SK-N-SH treated with all-trans-retinoic acid at 6 μM for 48 hours (cell line): ENCODE results near the gene ACVR1B.

Source experiments
- ATAC-seq: fragments of 200-7000 bp; cut with Tn5 transposase; 3 replicates; pipeline ENCODE4 v1.9.1; 2020; ENCODE audit warnings: mild to moderate bottlenecking, moderate library complexity
- BACH2 ChIP-seq: fragments of 250-450 bp; sonication (Bioruptor Pico); IDR thresholded peaks from 2 replicates; pipeline ENCODE4 v1.9.0; 2021; ENCODE audit warnings: mild to moderate bottlenecking, borderline replicate concordance
- CSDC2 ChIP-seq: fragments of 250-450 bp; sonication (Bioruptor Pico); IDR thresholded peaks from 2 replicates; pipeline ENCODE4 v1.5.0; 2020; ENCODE audit warnings: mild to moderate bottlenecking, moderate library complexity
- ESRRG ChIP-seq: fragments of 250-450 bp; sonication (Bioruptor Pico); IDR thresholded peaks from 2 replicates; pipeline ENCODE4 v1.6.1; 2021; ENCODE audit warnings: mild to moderate bottlenecking
- GLIS3 ChIP-seq: fragments of 250-450 bp; sonication (Bioruptor Pico); IDR thresholded peaks from 2 replicates; pipeline ENCODE4 v1.5.0; 2020; ENCODE audit warnings: mild to moderate bottlenecking, moderate library complexity
- ISL1 ChIP-seq: fragments of 250-450 bp; sonication (Bioruptor Pico); IDR thresholded peaks from 2 replicates; pipeline ENCODE4 v2.1.2; 2022; ENCODE audit warnings: mild to moderate bottlenecking, moderate library complexity
- OSR1 ChIP-seq: fragments of 250-450 bp; sonication (Bioruptor Pico); IDR thresholded peaks from 2 replicates; pipeline ENCODE4 v1.8.0; 2022; ENCODE audit warnings: moderate library complexity, mild to moderate bottlenecking, inconsistent platforms
- PPARA ChIP-seq: fragments of 250-450 bp; sonication (Bioruptor Pico); IDR thresholded peaks from 2 replicates; pipeline ENCODE4 v1.5.0; 2020; ENCODE audit warnings: mild to moderate bottlenecking, borderline replicate concordance
- SNAI2 ChIP-seq: fragments of 250-450 bp; sonication (Bioruptor Pico); IDR thresholded peaks from 2 replicates; pipeline ENCODE4 v1.5.0; 2020; ENCODE audit warnings: mild to moderate bottlenecking, moderate library complexity
- TCF4 ChIP-seq: fragments of 250-450 bp; sonication (Bioruptor Pico); IDR thresholded peaks from 2 replicates; pipeline ENCODE4 v1.8.0; 2021; ENCODE audit warnings: mild to moderate bottlenecking, moderate library complexity, borderline replicate concordance
- TOX ChIP-seq: fragments of 250-450 bp; sonication (Bioruptor Pico); IDR thresholded peaks from 2 replicates; pipeline ENCODE4 v1.8.0; 2021; ENCODE audit warnings: mild to moderate bottlenecking, moderate library complexity, borderline replicate concordance
- ZC3H10 ChIP-seq: fragments of 250-450 bp; sonication (Bioruptor Pico); IDR thresholded peaks from 2 replicates; pipeline ENCODE4 v1.5.1; 2021; ENCODE audit warnings: mild to moderate bottlenecking, moderate library complexity
- ZFP3 ChIP-seq: fragments of 250-450 bp; sonication (Bioruptor Pico); IDR thresholded peaks from 2 replicates; pipeline ENCODE4 v1.5.0; 2020; ENCODE audit warnings: mild to moderate bottlenecking, moderate library complexity
- ZFP30 ChIP-seq: fragments of 450-650 bp; formaldehyde crosslinking; IDR thresholded peaks from 2 replicates; pipeline ENCODE4 v1.5.0; 2022; ENCODE audit warnings: mild to moderate bottlenecking, moderate library complexity
- ZNF565 ChIP-seq: fragments of 450-650 bp; formaldehyde crosslinking; conservative IDR thresholded peaks from 2 replicates; pipeline ENCODE4 v1.5.0; 2020; ENCODE audit warnings: low read depth, mild to moderate bottlenecking, moderate library complexity
- ZNF70 ChIP-seq: fragments of 450-650 bp; formaldehyde crosslinking; IDR thresholded peaks from 2 replicates; pipeline ENCODE4 v1.5.0; 2020; ENCODE audit warnings: mild to moderate bottlenecking, moderate library complexity
- TF ChIP-seq, protein P1 (sequence below): fragments of 250-450 bp; sonication (Bioruptor Pico); IDR thresholded peaks from 2 replicates; pipeline ENCODE4 v1.5.1; 2021; ENCODE audit warnings: mild to moderate bottlenecking, moderate library complexity
- TF ChIP-seq, protein P2 (sequence below): fragments of 250-450 bp; sonication (Bioruptor Pico); IDR thresholded peaks from 2 replicates; pipeline ENCODE4 v1.5.1; 2020; ENCODE audit warnings: low read depth, mild to moderate bottlenecking, moderate library complexity
- TF ChIP-seq, protein P3 (sequence below): fragments of 250-450 bp; sonication (Bioruptor Pico); IDR thresholded peaks from 2 replicates; pipeline ENCODE4 v1.5.0; 2020; ENCODE audit warnings: mild to moderate bottlenecking, moderate library complexity
- TF ChIP-seq, protein P4 (sequence below): fragments of 250-450 bp; sonication (Bioruptor Pico); IDR thresholded peaks from 2 replicates; pipeline ENCODE4 v1.8.0; 2021; ENCODE audit warnings: low read depth, mild to moderate bottlenecking, moderate library complexity, borderline replicate concordance
- TF ChIP-seq, protein P5 (sequence below): fragments of 250-450 bp; sonication (Bioruptor Pico); IDR thresholded peaks from 2 replicates; pipeline ENCODE4 v1.8.0; 2020; ENCODE audit warnings: mild to moderate bottlenecking, moderate library complexity, borderline replicate concordance

Gene ACVR1B

DNA sequence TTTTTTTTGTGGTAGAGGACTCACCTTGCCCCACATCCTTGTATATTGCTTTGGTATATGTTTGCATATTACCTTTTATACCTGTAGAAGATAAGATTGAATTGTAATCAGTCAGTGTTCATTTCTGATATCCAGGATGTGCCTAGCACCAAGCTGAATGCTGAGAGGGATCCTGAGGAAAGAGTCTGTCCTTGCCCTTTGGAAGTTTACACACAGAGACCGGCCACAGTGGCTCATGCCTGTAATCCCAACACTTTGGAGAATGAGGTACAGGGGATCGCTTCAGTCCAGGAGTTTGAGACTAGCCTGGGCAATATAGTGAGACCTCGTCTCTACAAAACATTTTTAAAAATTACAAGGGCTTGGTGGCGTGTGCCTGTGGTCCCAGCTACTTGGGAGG lies 8.4 kb downstream of the ACVR1B start:
- TF ChIP-seq, protein P1, sequence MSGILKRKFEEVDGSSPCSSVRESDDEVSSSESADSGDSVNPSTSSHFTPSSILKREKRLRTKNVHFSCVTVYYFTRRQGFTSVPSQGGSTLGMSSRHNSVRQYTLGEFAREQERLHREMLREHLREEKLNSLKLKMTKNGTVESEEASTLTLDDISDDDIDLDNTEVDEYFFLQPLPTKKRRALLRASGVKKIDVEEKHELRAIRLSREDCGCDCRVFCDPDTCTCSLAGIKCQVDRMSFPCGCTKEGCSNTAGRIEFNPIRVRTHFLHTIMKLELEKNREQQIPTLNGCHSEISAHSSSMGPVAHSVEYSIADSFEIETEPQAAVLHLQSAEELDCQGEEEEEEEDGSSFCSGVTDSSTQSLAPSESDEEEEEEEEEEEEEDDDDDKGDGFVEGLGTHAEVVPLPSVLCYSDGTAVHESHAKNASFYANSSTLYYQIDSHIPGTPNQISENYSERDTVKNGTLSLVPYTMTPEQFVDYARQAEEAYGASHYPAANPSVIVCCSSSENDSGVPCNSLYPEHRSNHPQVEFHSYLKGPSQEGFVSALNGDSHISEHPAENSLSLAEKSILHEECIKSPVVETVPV (CRISPR knock-in tag) = no peak
- TF ChIP-seq, protein P2, sequence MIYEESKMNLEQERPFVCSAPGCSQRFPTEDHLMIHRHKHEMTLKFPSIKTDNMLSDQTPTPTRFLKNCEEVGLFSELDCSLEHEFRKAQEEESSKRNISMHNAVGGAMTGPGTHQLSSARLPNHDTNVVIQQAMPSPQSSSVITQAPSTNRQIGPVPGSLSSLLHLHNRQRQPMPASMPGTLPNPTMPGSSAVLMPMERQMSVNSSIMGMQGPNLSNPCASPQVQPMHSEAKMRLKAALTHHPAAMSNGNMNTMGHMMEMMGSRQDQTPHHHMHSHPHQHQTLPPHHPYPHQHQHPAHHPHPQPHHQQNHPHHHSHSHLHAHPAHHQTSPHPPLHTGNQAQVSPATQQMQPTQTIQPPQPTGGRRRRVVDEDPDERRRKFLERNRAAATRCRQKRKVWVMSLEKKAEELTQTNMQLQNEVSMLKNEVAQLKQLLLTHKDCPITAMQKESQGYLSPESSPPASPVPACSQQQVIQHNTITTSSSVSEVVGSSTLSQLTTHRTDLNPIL (CRISPR knock-in tag) = no peak
- TF ChIP-seq TOX (CRISPR knock-in tag) (no peak), CSDC2 (no peak), SNAI2 (CRISPR knock-in tag) (no peak), BACH2 (CRISPR knock-in tag) (no peak), PPARA (no peak)
- TF ChIP-seq, protein P3, sequence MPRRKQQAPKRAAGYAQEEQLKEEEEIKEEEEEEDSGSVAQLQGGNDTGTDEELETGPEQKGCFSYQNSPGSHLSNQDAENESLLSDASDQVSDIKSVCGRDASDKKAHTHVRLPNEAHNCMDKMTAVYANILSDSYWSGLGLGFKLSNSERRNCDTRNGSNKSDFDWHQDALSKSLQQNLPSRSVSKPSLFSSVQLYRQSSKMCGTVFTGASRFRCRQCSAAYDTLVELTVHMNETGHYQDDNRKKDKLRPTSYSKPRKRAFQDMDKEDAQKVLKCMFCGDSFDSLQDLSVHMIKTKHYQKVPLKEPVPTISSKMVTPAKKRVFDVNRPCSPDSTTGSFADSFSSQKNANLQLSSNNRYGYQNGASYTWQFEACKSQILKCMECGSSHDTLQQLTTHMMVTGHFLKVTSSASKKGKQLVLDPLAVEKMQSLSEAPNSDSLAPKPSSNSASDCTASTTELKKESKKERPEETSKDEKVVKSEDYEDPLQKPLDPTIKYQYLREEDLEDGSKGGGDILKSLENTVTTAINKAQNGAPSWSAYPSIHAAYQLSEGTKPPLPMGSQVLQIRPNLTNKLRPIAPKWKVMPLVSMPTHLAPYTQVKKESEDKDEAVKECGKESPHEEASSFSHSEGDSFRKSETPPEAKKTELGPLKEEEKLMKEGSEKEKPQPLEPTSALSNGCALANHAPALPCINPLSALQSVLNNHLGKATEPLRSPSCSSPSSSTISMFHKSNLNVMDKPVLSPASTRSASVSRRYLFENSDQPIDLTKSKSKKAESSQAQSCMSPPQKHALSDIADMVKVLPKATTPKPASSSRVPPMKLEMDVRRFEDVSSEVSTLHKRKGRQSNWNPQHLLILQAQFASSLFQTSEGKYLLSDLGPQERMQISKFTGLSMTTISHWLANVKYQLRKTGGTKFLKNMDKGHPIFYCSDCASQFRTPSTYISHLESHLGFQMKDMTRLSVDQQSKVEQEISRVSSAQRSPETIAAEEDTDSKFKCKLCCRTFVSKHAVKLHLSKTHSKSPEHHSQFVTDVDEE = no peak
- TF ChIP-seq, protein P4, sequence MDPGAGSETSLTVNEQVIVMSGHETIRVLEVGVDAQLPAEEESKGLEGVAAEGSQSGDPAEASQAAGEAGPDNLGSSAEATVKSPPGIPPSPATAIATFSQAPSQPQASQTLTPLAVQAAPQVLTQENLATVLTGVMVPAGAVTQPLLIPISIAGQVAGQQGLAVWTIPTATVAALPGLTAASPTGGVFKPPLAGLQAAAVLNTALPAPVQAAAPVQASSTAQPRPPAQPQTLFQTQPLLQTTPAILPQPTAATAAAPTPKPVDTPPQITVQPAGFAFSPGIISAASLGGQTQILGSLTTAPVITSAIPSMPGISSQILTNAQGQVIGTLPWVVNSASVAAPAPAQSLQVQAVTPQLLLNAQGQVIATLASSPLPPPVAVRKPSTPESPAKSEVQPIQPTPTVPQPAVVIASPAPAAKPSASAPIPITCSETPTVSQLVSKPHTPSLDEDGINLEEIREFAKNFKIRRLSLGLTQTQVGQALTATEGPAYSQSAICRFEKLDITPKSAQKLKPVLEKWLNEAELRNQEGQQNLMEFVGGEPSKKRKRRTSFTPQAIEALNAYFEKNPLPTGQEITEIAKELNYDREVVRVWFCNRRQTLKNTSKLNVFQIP (CRISPR knock-in tag) = no peak

DNA sequence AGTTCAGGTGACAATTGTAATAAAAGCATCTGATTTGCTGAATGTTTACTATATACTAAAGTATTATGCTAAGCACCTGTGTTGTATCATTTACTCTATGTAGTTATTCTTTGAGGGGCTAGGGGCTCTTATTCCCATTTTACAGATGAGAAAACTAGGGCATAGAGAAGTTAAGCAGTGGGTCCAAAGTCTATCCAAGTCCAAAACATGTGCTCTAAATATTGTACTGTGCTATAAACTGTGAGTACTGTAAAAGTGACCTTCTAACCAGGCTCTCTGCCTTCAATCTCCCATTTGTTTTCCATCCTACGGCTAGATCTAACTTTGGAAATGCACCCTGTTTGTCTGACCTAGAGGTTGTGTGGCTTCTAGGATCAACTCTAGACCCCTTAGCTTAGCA lies 9.0 kb downstream of the ACVR1B start:
- TF ChIP-seq PPARA (no peak), CSDC2 (no peak), ZC3H10 (CRISPR knock-in tag) (no peak), ZNF565 (CRISPR knock-in tag) (no peak), GLIS3 (CRISPR knock-in tag) (no peak), ZNF70 (CRISPR knock-in tag) (no peak), BACH2 (CRISPR knock-in tag) (no peak), ZFP3 (CRISPR knock-in tag) (no peak), SNAI2 (CRISPR knock-in tag) (no peak), ZFP30 (no peak), TCF4 (CRISPR knock-in tag) (no peak), OSR1 (no peak), TOX (CRISPR knock-in tag) (no peak), ESRRG (CRISPR knock-in tag) (no peak), ISL1 (CRISPR knock-in tag) (no peak)
- TF ChIP-seq, protein P3 = no peak
- TF ChIP-seq, protein P4 (CRISPR knock-in tag) = no peak
- TF ChIP-seq, protein P5, sequence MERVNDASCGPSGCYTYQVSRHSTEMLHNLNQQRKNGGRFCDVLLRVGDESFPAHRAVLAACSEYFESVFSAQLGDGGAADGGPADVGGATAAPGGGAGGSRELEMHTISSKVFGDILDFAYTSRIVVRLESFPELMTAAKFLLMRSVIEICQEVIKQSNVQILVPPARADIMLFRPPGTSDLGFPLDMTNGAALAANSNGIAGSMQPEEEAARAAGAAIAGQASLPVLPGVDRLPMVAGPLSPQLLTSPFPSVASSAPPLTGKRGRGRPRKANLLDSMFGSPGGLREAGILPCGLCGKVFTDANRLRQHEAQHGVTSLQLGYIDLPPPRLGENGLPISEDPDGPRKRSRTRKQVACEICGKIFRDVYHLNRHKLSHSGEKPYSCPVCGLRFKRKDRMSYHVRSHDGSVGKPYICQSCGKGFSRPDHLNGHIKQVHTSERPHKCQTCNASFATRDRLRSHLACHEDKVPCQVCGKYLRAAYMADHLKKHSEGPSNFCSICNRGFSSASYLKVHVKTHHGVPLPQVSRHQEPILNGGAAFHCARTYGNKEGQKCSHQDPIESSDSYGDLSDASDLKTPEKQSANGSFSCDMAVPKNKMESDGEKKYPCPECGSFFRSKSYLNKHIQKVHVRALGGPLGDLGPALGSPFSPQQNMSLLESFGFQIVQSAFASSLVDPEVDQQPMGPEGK (CRISPR knock-in tag) = no peak
- TF ChIP-seq, protein P1 (CRISPR knock-in tag) = no peak
- TF ChIP-seq, protein P2 (CRISPR knock-in tag) = no peak
- no peak for ATAC-seq

More for the DNA sequence above, 8.4 kb downstream of the ACVR1B start:
- ATAC-seq = no peak
